Lung (tissue), 16 donors: Measurements from ENCODE around the gene BAG1. TPM values are rescaled to one million over a fixed set of nuclear protein-coding genes. Genes with fewer than 3 reads are reported as not detected.
A peak's percentile ranks its signal among the peaks of the same experiment; 100 is the strongest.

Experiments
- ATAC-seq: fragments of 200-7000 bp; cut with Tn5 transposase; one replicate; pipeline ENCODE4 v1.9.1; 2020; ENCODE audit warnings: moderate number of reproducible peaks; ENCODE audit not compliant: insufficient read depth, low FRiP score
- DNase-seq, 3 donors: peaks; one replicate each; pipeline ENCODE4 v3.0.0-alpha.2; 2013 to 2017
- H3K27ac ChIP-seq, 2 donors: one replicate each; pipeline ENCODE4 v1.5.1; 2013; ENCODE audit warnings: mild to moderate bottlenecking in 2 of 2, moderate library complexity in 2 of 2, control low read depth in 1 of 2, inconsistent platforms in 1 of 2, low read depth in 1 of 2, low read length in 1 of 2
- H3K27me3 ChIP-seq, 3 donors: one replicate each; pipeline ENCODE4 v1.5.1; 2013; ENCODE audit warnings: low read length in 2 of 3; ENCODE audit not compliant: control insufficient read depth in 3 of 3, insufficient read depth in 3 of 3
- H3K36me3 ChIP-seq, 4 donors: one replicate each; pipeline ENCODE4 v1.5.1; 2013; ENCODE audit warnings: low read length in 4 of 4, mild to moderate bottlenecking in 1 of 4, moderate library complexity in 1 of 4; ENCODE audit not compliant: control insufficient read depth in 4 of 4, insufficient read depth in 4 of 4
- H3K4me1 ChIP-seq, 5 donors: one replicate each; pipeline ENCODE4 v1.5.1; 2013; ENCODE audit warnings: low read length in 5 of 5, mild to moderate bottlenecking in 2 of 5, moderate library complexity in 1 of 5; ENCODE audit not compliant: control insufficient read depth in 5 of 5, insufficient read depth in 5 of 5
- H3K4me3 ChIP-seq: one replicate; pipeline ENCODE4 v1.5.1; 2013; ENCODE audit warnings: mild to moderate bottlenecking, control low read depth, moderate library complexity
- H3K9ac ChIP-seq, 2 donors: one replicate each; pipeline ENCODE4 v1.5.1; 2013; ENCODE audit warnings: low read length in 2 of 2, control low read depth in 1 of 2; ENCODE audit not compliant: insufficient read depth in 1 of 2
- H3K9me3 ChIP-seq, 4 donors: one replicate each; pipeline ENCODE4 v1.5.1; 2013; ENCODE audit warnings: low read length in 3 of 4, mild to moderate bottlenecking in 1 of 4, moderate library complexity in 1 of 4; ENCODE audit not compliant: control insufficient read depth in 4 of 4, insufficient read depth in 3 of 4
- WGBS, 2 donors: extraction: QIAGEN DNeasy Blood & Tissue Kit; methylation state at CpG; one replicate each; pipeline ENCODE4 v1.1.7; 2013; 5-methylcytosine and 5-hydroxymethylcytosine counted together
- long read RNA-seq, 5 donors: transcript quantifications; one replicate each; lab custom pipeline, GENCODE V29; 2026
- polyA plus RNA-seq, 2 donors: library from polyadenylated mRNA; stranded (reverse); fragments of 200-250 nt; gene quantifications; one replicate each; pipeline ENCODE4 v1.2.1, GENCODE V29; 2013
- total RNA-seq, 2 donors: library from RNA; depleted of rRNA in 1 of 2; stranded (reverse); fragments of >200 nt in 1 of 2; gene quantifications; one replicate each; pipeline ENCODE4 v1.2.1, GENCODE V29; 2014 to 2021
- TF ChIP-seq, protein P1 (sequence below): IDR thresholded peaks from 2 replicates; pipeline ENCODE4 v1.5.1; 2012; ENCODE audit warnings: mild to moderate bottlenecking; ENCODE audit errors: control extremely low read depth, extremely low read depth
- donor health status: control.
- donor health status: control.
- donor health status: Bipolar disorder and iron deficiency.
- donor health status: healthy.
- donor health status: DM: yes; HTN: yes; CAD: no.

BAG1 gene
- total RNA-seq (100 to 1,000 TPM in 1 of 2 donors, 10 to 100 TPM in 1; 84.1 to 135 TPM), polyA plus RNA-seq (100 to 1,000 TPM; 101 to 112 TPM)
- long read RNA-seq, donor 1, transcript BAG1-210 (7 exons, 3,786 nt) = major isoform, 20 of 40 reads
- long read RNA-seq, donor 1, transcript BAG1-201 (4 exons, 1,977 nt) = minor isoform, 14 of 40 reads
- long read RNA-seq, donor 1, partial matches to known transcripts = 5 of 40 reads
- long read RNA-seq, donor 1, other reads (novel, unspliced or antisense) = 0 of 40 reads
- long read RNA-seq, donor 2, transcript BAG1-201 (4 exons, 1,977 nt) = minor isoform, 8 of 23 reads
- long read RNA-seq, donor 2, transcript BAG1-210 (7 exons, 3,786 nt) = major isoform, 10 of 23 reads
- long read RNA-seq, donor 2, partial matches to known transcripts = 5 of 23 reads
- long read RNA-seq, donor 2, other reads (novel, unspliced or antisense) = 0 of 23 reads
- long read RNA-seq, donor 3, transcript BAG1-201 (4 exons, 1,977 nt) = minor isoform, 10 of 180 reads
- long read RNA-seq, donor 3, transcript BAG1-210 (7 exons, 3,786 nt) = major isoform, 15 of 180 reads
- long read RNA-seq, donor 3, partial matches to known transcripts = 90 of 180 reads
- long read RNA-seq, donor 3, other reads (novel, unspliced or antisense) = 65 of 180 reads
- long read RNA-seq, donor 4, transcript BAG1-201 (4 exons, 1,977 nt) = major isoform, 9 of 18 reads
- long read RNA-seq, donor 4, transcript BAG1-210 (7 exons, 3,786 nt) = major isoform, 9 of 18 reads
- long read RNA-seq, donor 4, partial matches to known transcripts = 0 of 18 reads
- long read RNA-seq, donor 4, other reads (novel, unspliced or antisense) = 0 of 18 reads
- long read RNA-seq, donor 5, transcript BAG1-201 (4 exons, 1,977 nt) = minor isoform, 11 of 42 reads
- long read RNA-seq, donor 5, transcript BAG1-210 (7 exons, 3,786 nt) = major isoform, 30 of 42 reads
- long read RNA-seq, donor 5, partial matches to known transcripts = 0 of 42 reads
- long read RNA-seq, donor 5, other reads (novel, unspliced or antisense) = 0 of 42 reads

DNA sequence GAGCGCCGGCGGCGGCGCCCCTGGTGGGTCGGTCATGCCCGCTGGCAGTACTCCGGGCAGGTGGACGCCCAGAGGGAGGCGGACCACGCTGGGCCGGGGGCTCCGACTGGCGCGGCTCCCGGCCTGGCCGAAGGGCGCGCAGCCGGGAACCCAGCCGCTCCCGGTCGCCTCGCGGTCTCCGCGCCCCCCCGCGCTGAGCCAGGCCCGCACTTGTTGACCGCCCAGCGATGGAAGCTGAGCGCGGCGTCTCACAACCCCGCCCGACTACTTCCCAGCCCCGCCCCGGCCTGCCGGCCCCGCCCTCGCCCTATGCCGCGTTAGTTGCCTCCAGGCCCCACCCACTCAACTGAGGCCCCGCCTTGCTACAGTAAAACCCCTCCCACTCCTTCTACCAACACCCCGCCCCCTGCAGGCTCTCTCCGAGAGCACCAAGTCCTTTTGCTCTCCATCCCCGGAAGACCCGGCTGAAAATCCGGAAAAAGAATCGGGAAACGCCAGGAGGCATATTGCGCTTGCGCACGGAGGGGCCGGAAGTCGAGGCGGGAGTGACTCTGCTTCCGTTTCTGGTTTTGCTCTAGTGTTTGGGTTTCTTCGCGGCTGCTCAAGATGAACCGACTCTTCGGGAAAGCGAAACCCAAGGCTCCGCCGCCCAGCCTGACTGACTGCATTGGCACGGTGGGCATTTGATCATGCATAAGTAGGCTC lies at the start of gene BAG1, which contains the start of gene CHMP5:
Gene BAG1 (minus strand): TSS at position 236 of the 705 bp plus-strand sequence.
Gene CHMP5 (plus strand): TSS at position 577 of the 705 bp plus-strand sequence. CDS start 30 bp downstream, at position 607.
- 1% methylated on average over 51 to 67 of the region's 67 CpGs for WGBS, 2 donors
- ATAC-seq (peak; percentile 100), DNase-seq (peak; percentile 99 to 100 (median 100))
- Histone ChIP-seq H3K27ac (peak within 1 kb of the TSS; percentile 96 to 98), H3K9me3 (no peaks in the 10 kb centered on the region), H3K4me1 (peaks cover 4 to 18% (median 7%) of the 10 kb centered on the region in 5 donors), H3K27me3 (no peaks in the 10 kb centered on the region), H3K9ac (peak within 1 kb of the TSS; percentile 69 to 94), H3K4me3 (peak within 1 kb of the TSS; percentile 98), H3K36me3 (peaks cover 9 to 41% (median 23%) of the 10 kb centered on the region in 4 donors)
- TF ChIP-seq, protein P1, sequence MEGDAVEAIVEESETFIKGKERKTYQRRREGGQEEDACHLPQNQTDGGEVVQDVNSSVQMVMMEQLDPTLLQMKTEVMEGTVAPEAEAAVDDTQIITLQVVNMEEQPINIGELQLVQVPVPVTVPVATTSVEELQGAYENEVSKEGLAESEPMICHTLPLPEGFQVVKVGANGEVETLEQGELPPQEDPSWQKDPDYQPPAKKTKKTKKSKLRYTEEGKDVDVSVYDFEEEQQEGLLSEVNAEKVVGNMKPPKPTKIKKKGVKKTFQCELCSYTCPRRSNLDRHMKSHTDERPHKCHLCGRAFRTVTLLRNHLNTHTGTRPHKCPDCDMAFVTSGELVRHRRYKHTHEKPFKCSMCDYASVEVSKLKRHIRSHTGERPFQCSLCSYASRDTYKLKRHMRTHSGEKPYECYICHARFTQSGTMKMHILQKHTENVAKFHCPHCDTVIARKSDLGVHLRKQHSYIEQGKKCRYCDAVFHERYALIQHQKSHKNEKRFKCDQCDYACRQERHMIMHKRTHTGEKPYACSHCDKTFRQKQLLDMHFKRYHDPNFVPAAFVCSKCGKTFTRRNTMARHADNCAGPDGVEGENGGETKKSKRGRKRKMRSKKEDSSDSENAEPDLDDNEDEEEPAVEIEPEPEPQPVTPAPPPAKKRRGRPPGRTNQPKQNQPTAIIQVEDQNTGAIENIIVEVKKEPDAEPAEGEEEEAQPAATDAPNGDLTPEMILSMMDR = no peak

DNA sequence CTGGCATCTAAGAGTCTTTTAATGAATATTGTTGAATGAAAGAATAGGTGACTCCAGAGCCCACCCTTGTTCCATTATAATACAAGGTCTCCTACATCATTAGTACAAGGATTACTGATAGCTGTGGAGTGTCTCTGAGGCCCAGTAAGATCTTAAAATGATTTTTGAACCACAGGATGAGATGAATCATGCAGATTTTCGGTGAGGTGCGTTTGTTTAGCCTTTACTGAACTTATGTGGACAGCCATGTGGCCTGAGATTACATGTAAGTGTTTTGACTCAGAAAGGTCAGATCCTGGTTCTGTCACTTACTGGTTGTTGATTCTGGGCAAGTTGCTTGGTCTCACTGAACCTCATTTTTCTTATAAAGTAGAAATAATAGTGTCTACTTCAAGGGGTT lies 47.4 kb upstream of the BAG1 start:
- H3K36me3 ChIP-seq = peaks cover 27 to 52% (median 44%) of the 10 kb centered on the region in 4 donors
- TF ChIP-seq, protein P1 = no peak
- 81 to 95% methylated on average over 2 of the region's 2 CpGs for WGBS, 2 donors
- no peaks in the 10 kb centered on the region for H3K9me3 ChIP-seq
- no peaks in the 10 kb centered on the region for H3K27me3 ChIP-seq
- H3K27ac ChIP-seq = no peak overlapping the region
- DNase-seq = no peak
- no peak overlapping the region for H3K4me3 ChIP-seq
- no peak overlapping the region for H3K9ac ChIP-seq
- ATAC-seq = no peak
- H3K4me1 ChIP-seq = peaks cover 0 to 2% (median 0%) of the 10 kb centered on the region in 5 donors

DNA sequence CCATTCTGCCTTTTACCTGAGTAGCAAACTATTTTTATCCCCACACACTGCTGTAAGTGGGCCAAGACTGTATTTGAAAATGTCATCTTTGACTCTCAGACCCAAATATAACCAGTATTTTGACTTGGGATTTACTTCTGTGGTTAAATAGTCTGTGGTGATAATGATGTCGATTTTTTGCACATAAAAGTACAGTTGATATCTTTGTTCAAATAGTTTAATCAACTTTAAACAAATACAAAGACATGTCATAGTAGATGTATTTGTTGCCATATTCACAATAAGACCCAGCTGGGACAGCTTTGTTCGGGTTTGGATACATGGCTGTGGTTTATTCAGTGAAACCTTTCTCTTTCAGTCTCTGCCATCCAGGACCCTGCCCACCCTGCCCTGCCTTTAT lies 46.2 kb upstream of the BAG1 start:
- Histone ChIP-seq H3K4me1 (peaks cover 0 to 2% (median 0%) of the 10 kb centered on the region in 5 donors), H3K9me3 (no peaks in the 10 kb centered on the region), H3K27ac (no peak overlapping the region), H3K27me3 (no peaks in the 10 kb centered on the region), H3K4me3 (no peak overlapping the region), H3K9ac (no peak overlapping the region), H3K36me3 (peaks cover 32 to 55% (median 51%) of the 10 kb centered on the region in 4 donors)
- 70 to 86% methylated on average over 2 of the region's 2 CpGs for WGBS, 2 donors
- no peak for DNase-seq
- TF ChIP-seq, protein P1 = no peak
- no peak for ATAC-seq
